ENCODE results near the gene CAMK1D. TPM values are rescaled to one million over a fixed set of nuclear protein-coding genes. Genes with fewer than 3 reads are reported as not detected.

CAMK1D gene
- polyA plus RNA-seq, 1 of the 3 experiments (the other 2 are of a cell fraction) = 4.1 TPM

DNA sequence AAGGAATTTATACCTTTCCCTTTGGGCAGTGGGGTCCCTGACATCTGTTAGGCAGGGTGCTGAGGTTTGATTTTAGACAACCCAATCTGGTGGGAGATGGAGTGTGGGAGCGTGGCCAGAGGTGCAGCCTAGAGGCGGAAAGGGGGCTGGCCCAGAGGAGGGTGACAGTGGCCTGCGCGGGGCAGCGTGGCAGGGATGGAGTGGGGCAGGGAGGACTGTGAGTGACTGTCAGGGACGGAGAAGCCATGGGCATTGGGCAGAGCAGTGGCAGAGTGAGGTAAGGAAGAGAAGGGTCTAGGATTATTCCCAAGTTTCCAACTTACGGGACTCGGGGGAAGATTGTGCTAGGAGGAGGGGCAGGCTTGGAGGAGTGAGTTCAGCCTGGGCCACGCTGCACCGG is 470.3 kb downstream of the CAMK1D start:
- Histone ChIP-seq H3K9ac (no peak overlapping the region), H3F3A (replicated peaks; ENCODE audit: insufficient read depth) (no peaks in the 10 kb centered on the region), H3K4me3 (ENCODE audit: low read depth in 2 of 2, low read length in 1 of 2) (no peak overlapping the region), H2AFZ (ENCODE audit: low read depth) (no peak overlapping the region), H4K20me1 (ENCODE audit: insufficient read depth) (no peaks in the 10 kb centered on the region), H3K27ac (ENCODE audit: low read depth in 2 of 2, low read length in 1 of 2) (no peak overlapping the region), H3K79me2 (ENCODE audit: insufficient read depth) (no peaks in the 10 kb centered on the region), H3K36me3 (replicated peaks in 1 of 2; ENCODE audit: control insufficient read depth in 1 of 2, insufficient read depth in 2 of 2, low read length in 1 of 2) (no peaks in the 10 kb centered on the region), H3K4me1 (ENCODE audit: control insufficient read depth in 1 of 2, insufficient read depth in 2 of 2, low read depth in 1 of 2, low read length in 1 of 2) (peaks cover 0 to 19% of the 10 kb centered on the region in 2 experiments; a peak in 1 of 4 replicates), H3K27me3 (ENCODE audit: insufficient read depth) (no peaks in the 10 kb centered on the region), H3K9me3 (no peaks in the 10 kb centered on the region), H3K4me2 (no peak overlapping the region), H3K9me2 (no peaks in the 10 kb centered on the region)
- CTCF ChIA-PET = no interaction called here
- WGBS (ENCODE audit: low lambda C conversion rate) = 97% methylated on average over 10 of the region's 10 CpGs
- no peak for TF ChIP-seq RFX5 (IDR thresholded peaks at IDR 0.05; ENCODE audit: low read length)
- no peak for TF ChIP-seq RXRA (IDR thresholded peaks at IDR 0.05; ENCODE audit: borderline replicate concordance, low read depth)
- no peak for TF ChIP-seq FOXM1 (IDR thresholded peaks at IDR 0.05; ENCODE audit: low read depth)
- no peak for TF ChIP-seq MAX (IDR thresholded peaks at IDR 0.05; ENCODE audit: low read depth)
- no peak for TF ChIP-seq POLR2AphosphoS5 (IDR thresholded peaks at IDR 0.05; ENCODE audit: low read depth, low read length)
- TF ChIP-seq, protein P1, sequence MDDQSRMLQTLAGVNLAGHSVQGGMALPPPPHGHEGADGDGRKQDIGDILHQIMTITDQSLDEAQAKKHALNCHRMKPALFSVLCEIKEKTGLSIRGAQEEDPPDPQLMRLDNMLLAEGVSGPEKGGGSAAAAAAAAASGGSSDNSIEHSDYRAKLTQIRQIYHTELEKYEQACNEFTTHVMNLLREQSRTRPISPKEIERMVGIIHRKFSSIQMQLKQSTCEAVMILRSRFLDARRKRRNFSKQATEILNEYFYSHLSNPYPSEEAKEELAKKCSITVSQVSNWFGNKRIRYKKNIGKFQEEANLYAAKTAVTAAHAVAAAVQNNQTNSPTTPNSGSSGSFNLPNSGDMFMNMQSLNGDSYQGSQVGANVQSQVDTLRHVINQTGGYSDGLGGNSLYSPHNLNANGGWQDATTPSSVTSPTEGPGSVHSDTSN (IDR thresholded peaks at IDR 0.05) = no peak
- no peak for TF ChIP-seq YY1 (IDR thresholded peaks at IDR 0.05; ENCODE audit: low read depth)
- TF ChIP-seq FOSL2 (IDR thresholded peaks at IDR 0.05; ENCODE audit: borderline replicate concordance, low read depth) = no peak
- TF ChIP-seq EP300 (IDR thresholded peaks at IDR 0.05; ENCODE audit: borderline replicate concordance in 1 of 2, low read depth in 1 of 2, low read length in 1 of 2) = no peak
- no peak for TF ChIP-seq ELF1 (IDR thresholded peaks at IDR 0.05)
- POLR2A ChIA-PET = no interaction called here
- no peak for DNase-seq

GRCh38 chr10:12822126-12822892 is 473.0 kb downstream of the CAMK1D start:
- Histone ChIP-seq H3K4me3 (ENCODE audit: low read depth in 2 of 2, low read length in 1 of 2) (no peak overlapping the region), H2AFZ (ENCODE audit: low read depth) (no peak overlapping the region), H3F3A (replicated peaks; ENCODE audit: insufficient read depth) (no peaks in the 10 kb centered on the region), H3K36me3 (replicated peaks in 1 of 2; ENCODE audit: control insufficient read depth in 1 of 2, insufficient read depth in 2 of 2, low read length in 1 of 2) (no peaks in the 10 kb centered on the region), H3K79me2 (ENCODE audit: insufficient read depth) (no peaks in the 10 kb centered on the region), H4K20me1 (ENCODE audit: insufficient read depth) (no peaks in the 10 kb centered on the region), H3K27ac (ENCODE audit: low read depth in 2 of 2, low read length in 1 of 2) (no peak overlapping the region), H3K4me2 (no peak overlapping the region), H3K9me3 (no peaks in the 10 kb centered on the region), H3K9ac (no peak overlapping the region), H3K4me1 (ENCODE audit: control insufficient read depth in 1 of 2, insufficient read depth in 2 of 2, low read depth in 1 of 2, low read length in 1 of 2) (peaks cover 0 to 19% of the 10 kb centered on the region in 2 experiments; a peak in 1 of 4 replicates), H3K27me3 (ENCODE audit: insufficient read depth) (no peaks in the 10 kb centered on the region), H3K9me2 (no peaks in the 10 kb centered on the region)
- ChIA-PET POLR2A (no interaction called here), CTCF (interaction anchor here (0.9 to 1.5 kb wide), 3 partner anchors 16 to 111 kb away, joined by 3 to 5 read pairs (median 4); no protein-coding TSS in a partner anchor)
- 94% methylated on average over 8 of the region's 16 CpGs for WGBS (ENCODE audit: low lambda C conversion rate)
- DNase-seq = no peak
- TF ChIP-seq, protein P2, sequence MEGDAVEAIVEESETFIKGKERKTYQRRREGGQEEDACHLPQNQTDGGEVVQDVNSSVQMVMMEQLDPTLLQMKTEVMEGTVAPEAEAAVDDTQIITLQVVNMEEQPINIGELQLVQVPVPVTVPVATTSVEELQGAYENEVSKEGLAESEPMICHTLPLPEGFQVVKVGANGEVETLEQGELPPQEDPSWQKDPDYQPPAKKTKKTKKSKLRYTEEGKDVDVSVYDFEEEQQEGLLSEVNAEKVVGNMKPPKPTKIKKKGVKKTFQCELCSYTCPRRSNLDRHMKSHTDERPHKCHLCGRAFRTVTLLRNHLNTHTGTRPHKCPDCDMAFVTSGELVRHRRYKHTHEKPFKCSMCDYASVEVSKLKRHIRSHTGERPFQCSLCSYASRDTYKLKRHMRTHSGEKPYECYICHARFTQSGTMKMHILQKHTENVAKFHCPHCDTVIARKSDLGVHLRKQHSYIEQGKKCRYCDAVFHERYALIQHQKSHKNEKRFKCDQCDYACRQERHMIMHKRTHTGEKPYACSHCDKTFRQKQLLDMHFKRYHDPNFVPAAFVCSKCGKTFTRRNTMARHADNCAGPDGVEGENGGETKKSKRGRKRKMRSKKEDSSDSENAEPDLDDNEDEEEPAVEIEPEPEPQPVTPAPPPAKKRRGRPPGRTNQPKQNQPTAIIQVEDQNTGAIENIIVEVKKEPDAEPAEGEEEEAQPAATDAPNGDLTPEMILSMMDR (IDR thresholded peaks at IDR 0.05) = no peak
- no peak for TF ChIP-seq GATA2 (CRISPR knock-in tag; IDR thresholded peaks at IDR 0.05)
- TF ChIP-seq EP300 (IDR thresholded peaks at IDR 0.05; ENCODE audit: borderline replicate concordance in 1 of 2, low read depth in 1 of 2, low read length in 1 of 2) = no peak
- no peak for TF ChIP-seq JUND (IDR thresholded peaks at IDR 0.05)
- TF ChIP-seq FOXJ3 (CRISPR knock-in tag; IDR thresholded peaks at IDR 0.05) = no peak
- TF ChIP-seq TAF1 (IDR thresholded peaks at IDR 0.05; ENCODE audit: borderline replicate concordance, low read depth, low read length) = no peak
- TF ChIP-seq ZBTB33 (IDR thresholded peaks at IDR 0.05; ENCODE audit: borderline replicate concordance, low read depth) = no peak
- TF ChIP-seq TEAD4 (IDR thresholded peaks at IDR 0.05; ENCODE audit: borderline replicate concordance, insufficient read depth) = no peak
- no peak for TF ChIP-seq TCF12 (IDR thresholded peaks at IDR 0.05)

Data from SK-N-SH (cell line).